Measurements from ENCODE around the gene ARHGEF9.
A peak's percentile ranks its signal among the peaks of the same experiment; 100 is the strongest.

ARHGEF9 gene

DNA sequence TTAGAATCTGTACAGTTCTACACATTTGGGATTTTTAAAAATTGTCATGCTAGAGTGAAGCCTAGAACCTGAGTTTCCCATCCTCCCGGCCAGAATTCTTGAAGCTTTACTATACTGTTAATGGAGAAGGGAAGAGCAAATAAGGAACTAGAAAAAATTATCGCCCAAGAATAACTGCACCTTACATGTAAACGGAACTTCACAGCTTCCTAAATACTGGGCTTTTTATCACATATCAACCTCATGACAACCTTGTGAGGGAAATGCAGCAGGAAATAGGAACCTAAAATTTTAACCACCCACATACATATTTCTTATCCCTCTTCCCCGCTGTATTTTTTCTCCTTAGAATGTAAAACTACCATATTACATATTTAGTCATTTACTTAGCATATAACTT, 19.3 kb downstream of the ARHGEF9 start:
- H3K4me1 ChIP-seq (ENCODE audit: control insufficient read depth, low read depth, low read length) = no peaks in the 10 kb centered on the region
- H3K27ac ChIP-seq (ENCODE audit: low read length) = no peak overlapping the region
- no peak overlapping the region for H3K9ac ChIP-seq (ENCODE audit: low read length)
- H3K4me3 ChIP-seq (ENCODE audit: low read length) = no peak overlapping the region
- H3K9me3 ChIP-seq (ENCODE audit: control insufficient read depth, low read depth, low read length) = peaks cover 22% of the 10 kb centered on the region
- no peaks in the 10 kb centered on the region for H3K36me3 ChIP-seq (ENCODE audit: control insufficient read depth, low read depth, low read length)
- H3K27me3 ChIP-seq (ENCODE audit: control insufficient read depth, insufficient read depth, low read length) = no peaks in the 10 kb centered on the region

DNA sequence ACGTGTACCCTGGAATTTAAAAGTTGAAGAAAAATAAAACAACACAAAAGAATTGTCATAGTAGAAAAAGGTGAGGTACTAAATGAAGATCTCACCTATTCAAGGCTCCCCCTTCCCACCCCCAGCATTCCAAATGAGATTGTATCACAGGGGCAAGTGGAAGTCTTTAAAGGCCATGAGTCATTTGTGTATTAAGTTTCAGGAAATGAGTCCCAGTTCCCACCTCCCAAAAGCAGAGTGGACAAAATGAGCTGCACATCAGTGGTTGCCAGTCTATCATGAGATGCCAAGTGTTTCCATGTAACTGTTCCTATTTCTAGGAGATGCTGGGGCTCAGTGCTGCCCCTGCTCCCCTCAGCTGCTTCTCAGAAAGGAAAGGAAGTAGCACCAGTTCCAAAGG, 20.1 kb downstream of the ARHGEF9 start:
- no peaks in the 10 kb centered on the region for H3K36me3 ChIP-seq (ENCODE audit: control insufficient read depth, low read depth, low read length)
- no peaks in the 10 kb centered on the region for H3K27me3 ChIP-seq (ENCODE audit: control insufficient read depth, insufficient read depth, low read length)
- H3K27ac ChIP-seq (ENCODE audit: low read length) = no peak overlapping the region
- no peak overlapping the region for H3K9ac ChIP-seq (ENCODE audit: low read length)
- H3K9me3 ChIP-seq (ENCODE audit: control insufficient read depth, low read depth, low read length) = peaks cover 27% of the 10 kb centered on the region
- H3K4me3 ChIP-seq (ENCODE audit: low read length) = no peak overlapping the region
- H3K4me1 ChIP-seq (ENCODE audit: control insufficient read depth, low read depth, low read length) = no peaks in the 10 kb centered on the region

DNA sequence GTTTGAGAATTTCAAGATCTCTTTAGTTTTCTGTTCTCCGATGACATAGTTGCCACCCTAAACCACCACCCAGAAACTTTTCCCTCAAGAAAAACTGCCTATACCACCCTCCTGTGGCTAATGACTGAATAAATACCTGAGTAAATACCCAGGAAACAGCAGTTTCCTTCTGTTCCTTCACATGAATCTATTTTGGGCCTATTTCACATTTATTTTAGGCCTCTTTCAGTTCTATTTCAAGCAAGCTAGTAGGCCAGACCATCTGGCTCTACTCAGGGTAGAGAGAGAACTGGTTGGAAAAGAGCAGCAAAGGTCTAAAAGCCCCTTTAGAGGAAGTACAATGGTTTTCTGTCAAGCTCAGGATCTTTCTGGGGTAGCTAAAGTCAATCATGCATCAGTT, 23.4 kb downstream of the ARHGEF9 start:
- Histone ChIP-seq H3K36me3 (ENCODE audit: control insufficient read depth, low read depth, low read length) (no peaks in the 10 kb centered on the region), H3K27me3 (ENCODE audit: control insufficient read depth, insufficient read depth, low read length) (no peaks in the 10 kb centered on the region), H3K27ac (ENCODE audit: low read length) (no peak overlapping the region), H3K4me3 (ENCODE audit: low read length) (no peak overlapping the region), H3K4me1 (ENCODE audit: control insufficient read depth, low read depth, low read length) (no peaks in the 10 kb centered on the region), H3K9ac (ENCODE audit: low read length) (no peak overlapping the region), H3K9me3 (ENCODE audit: control insufficient read depth, low read depth, low read length) (peaks cover 17% of the 10 kb centered on the region)

DNA sequence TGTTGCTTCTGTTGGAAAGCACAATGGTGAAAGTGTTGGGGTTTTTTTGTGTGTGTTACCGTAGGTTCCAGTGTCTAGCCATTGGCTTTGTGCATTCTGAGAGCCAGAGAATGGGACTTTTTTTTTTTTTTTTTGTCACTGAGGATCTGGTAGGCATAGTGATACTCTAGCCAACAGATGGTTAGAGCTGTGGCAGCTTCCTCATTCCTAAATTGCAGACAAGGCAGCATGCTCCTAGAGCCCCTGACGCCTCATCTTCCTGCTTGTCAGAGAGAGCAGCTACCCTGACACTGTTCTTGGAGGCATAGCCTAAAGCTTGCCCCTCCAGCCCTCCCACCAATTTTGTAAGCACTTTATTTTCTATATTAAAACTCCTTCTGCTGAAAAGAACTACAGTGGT, 27.0 kb downstream of the ARHGEF9 start:
- H3K4me3 ChIP-seq (ENCODE audit: low read length) = no peak overlapping the region
- H3K9me3 ChIP-seq (ENCODE audit: control insufficient read depth, low read depth, low read length) = peaks cover 10% of the 10 kb centered on the region
- H3K9ac ChIP-seq (ENCODE audit: low read length) = no peak overlapping the region
- no peaks in the 10 kb centered on the region for H3K36me3 ChIP-seq (ENCODE audit: control insufficient read depth, low read depth, low read length)
- no peak overlapping the region for H3K27ac ChIP-seq (ENCODE audit: low read length)
- no peaks in the 10 kb centered on the region for H3K27me3 ChIP-seq (ENCODE audit: control insufficient read depth, insufficient read depth, low read length)
- peaks cover 7% of the 10 kb centered on the region for H3K4me1 ChIP-seq (ENCODE audit: control insufficient read depth, low read depth, low read length)

DNA sequence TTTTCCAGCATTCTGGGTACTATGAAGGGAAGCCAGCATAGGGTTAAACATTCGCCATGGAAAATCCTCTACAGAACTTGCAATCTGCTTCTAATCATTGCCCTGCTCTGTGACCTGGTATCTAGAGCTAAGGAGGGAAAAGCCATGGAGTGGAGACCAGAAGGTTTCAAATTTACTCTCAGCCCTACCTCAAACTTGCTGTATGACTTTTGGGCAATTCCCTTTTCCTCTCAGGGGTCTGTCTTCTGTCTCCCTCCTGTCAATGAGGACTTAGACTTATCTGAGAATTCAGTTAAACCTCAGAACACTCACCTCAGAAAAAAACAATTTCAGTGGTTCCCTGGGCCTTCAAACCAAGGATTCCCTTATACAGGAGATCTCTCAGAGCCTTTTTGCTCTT, 29.1 kb downstream of the ARHGEF9 start:
- Histone ChIP-seq H3K9me3 (ENCODE audit: control insufficient read depth, low read depth, low read length) (peaks cover 10% of the 10 kb centered on the region), H3K4me1 (ENCODE audit: control insufficient read depth, low read depth, low read length) (peaks cover 20% of the 10 kb centered on the region), H3K36me3 (ENCODE audit: control insufficient read depth, low read depth, low read length) (no peaks in the 10 kb centered on the region), H3K27ac (ENCODE audit: low read length) (no peak overlapping the region), H3K9ac (ENCODE audit: low read length) (no peak overlapping the region), H3K27me3 (ENCODE audit: control insufficient read depth, insufficient read depth, low read length) (no peaks in the 10 kb centered on the region), H3K4me3 (ENCODE audit: low read length) (peak overlapping the region; percentile 40)

DNA sequence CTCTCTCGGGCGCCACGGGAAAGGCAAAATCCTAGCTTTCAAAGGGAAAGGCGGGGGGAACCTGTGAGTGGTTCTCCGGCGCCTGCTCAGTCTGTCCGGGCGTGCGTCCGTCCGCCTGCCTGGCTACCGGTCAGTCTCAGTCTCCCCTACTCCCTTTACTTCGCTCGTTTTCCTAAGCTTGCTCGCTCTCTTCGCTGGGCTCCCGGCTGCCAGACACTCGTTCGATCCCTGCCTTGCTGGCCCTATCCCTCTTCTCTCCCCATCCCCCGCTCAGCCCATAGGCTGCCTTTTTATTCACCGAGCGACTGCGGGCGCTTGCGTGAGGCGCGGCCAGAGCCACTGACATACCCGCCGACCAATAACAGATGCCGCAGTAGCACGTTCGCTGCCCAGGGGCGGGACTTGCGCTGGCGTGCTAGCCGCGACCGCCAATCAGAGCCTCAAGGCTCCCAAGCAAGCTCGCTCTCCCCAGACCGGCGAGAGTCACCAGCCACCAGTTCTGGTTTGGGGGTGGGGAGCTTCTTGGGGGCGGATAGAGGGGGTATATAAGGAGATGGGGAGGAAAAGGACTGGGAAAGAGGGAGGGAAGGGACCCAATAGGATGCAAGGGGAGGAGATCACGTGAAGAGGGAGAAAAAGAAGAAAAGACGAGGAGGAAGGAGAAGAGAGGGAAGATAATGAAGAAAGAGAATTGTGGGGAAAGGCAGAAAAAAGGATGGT, 30.0 kb downstream of the ARHGEF9 start:
- Histone ChIP-seq H3K4me1 (ENCODE audit: control insufficient read depth, low read depth, low read length) (peaks cover 20% of the 10 kb centered on the region), H3K9me3 (ENCODE audit: control insufficient read depth, low read depth, low read length) (peaks cover 4% of the 10 kb centered on the region), H3K36me3 (ENCODE audit: control insufficient read depth, low read depth, low read length) (no peaks in the 10 kb centered on the region), H3K27me3 (ENCODE audit: control insufficient read depth, insufficient read depth, low read length) (no peaks in the 10 kb centered on the region), H3K4me3 (ENCODE audit: low read length) (peak overlapping the region; percentile 73), H3K27ac (ENCODE audit: low read length) (peak overlapping the region; percentile 25), H3K9ac (ENCODE audit: low read length) (peak overlapping the region; percentile 54)

DNA sequence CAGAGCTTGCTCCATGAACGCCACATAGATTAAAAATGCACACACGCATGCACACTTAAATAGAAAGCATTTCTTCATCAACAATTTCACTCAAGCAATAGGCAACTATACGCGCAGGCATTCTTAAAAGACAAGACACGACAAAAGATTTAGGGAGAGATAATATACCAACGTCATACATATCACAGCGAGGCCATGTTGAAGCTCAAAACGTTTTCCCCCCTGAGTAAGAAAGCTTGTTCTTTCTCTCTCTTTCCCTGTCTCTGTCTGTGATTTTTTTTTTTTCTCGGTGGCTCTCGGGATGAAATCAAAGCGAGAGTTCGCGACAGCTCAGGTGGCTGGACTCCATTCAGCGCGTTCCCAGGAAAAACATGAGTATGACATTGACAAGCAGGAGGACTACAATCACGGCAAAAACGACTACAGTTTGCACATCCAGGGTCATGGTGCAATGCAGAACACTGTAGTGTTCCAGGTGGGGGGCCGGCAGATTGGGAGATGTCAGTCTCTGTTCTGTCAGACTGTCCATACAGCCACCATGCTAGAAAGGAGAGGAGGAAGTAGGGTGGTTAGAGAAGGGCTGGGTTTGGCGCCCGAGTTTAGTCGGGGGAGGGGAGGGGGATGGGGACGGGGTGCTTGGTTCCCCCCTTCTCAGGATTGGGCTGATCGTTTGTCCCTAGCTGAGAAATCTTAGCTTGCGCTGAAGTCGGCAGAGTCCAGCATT, 30.7 kb downstream of the ARHGEF9 start:
- Histone ChIP-seq H3K4me3 (ENCODE audit: low read length) (peak overlapping the region; percentile 73), H3K27me3 (ENCODE audit: control insufficient read depth, insufficient read depth, low read length) (no peaks in the 10 kb centered on the region), H3K36me3 (ENCODE audit: control insufficient read depth, low read depth, low read length) (no peaks in the 10 kb centered on the region), H3K4me1 (ENCODE audit: control insufficient read depth, low read depth, low read length) (peaks cover 20% of the 10 kb centered on the region), H3K9ac (ENCODE audit: low read length) (peak overlapping the region; percentile 54), H3K9me3 (ENCODE audit: control insufficient read depth, low read depth, low read length) (no peaks in the 10 kb centered on the region), H3K27ac (ENCODE audit: low read length) (peak overlapping the region; percentile 25)

DNA sequence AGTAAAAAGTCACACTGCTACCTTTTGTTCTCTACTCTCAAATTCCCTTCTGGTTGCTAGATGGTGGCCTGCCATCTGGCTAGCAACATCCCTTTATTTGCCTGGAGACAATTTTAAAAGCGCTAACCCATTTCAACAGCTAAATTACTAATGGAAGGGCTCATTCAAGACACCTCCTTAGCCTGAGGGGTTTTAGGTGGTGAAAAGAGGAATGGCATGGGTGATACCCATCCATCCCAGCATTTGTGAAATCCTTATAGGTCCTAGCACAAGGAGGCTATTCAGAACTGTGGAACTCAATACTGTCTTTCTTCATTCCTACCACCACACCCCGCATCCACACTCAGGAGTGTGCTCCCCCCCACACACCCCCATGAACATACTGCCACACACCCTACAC, 33.5 kb downstream of the ARHGEF9 start:
- Histone ChIP-seq H3K4me3 (ENCODE audit: low read length) (no peak overlapping the region), H3K27me3 (ENCODE audit: control insufficient read depth, insufficient read depth, low read length) (no peaks in the 10 kb centered on the region), H3K36me3 (ENCODE audit: control insufficient read depth, low read depth, low read length) (no peaks in the 10 kb centered on the region), H3K27ac (ENCODE audit: low read length) (no peak overlapping the region), H3K9me3 (ENCODE audit: control insufficient read depth, low read depth, low read length) (peaks cover 10% of the 10 kb centered on the region), H3K4me1 (ENCODE audit: control insufficient read depth, low read depth, low read length) (peaks cover 20% of the 10 kb centered on the region), H3K9ac (ENCODE audit: low read length) (no peak overlapping the region)

DNA sequence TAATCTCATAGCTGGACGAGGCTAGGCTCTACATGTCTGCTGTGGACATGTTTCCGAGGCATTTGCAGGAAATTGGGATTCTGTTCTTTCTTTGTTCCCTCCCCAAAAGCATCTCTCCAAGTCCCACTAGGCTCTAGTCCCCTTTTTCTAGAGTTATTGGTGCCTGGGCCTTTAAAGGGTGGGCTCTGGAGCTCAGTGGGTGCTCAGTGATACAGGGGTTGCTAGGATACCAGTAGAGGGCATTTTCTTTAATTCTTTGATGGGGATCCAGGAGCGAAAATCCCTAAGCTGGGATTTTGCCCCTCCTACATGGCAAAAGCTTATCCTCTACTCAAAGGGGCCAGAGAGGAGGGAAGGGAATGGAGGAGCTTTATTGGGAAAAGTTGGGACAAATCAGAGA, 34.2 kb downstream of the ARHGEF9 start:
- Histone ChIP-seq H3K36me3 (ENCODE audit: control insufficient read depth, low read depth, low read length) (no peaks in the 10 kb centered on the region), H3K27ac (ENCODE audit: low read length) (no peak overlapping the region), H3K4me1 (ENCODE audit: control insufficient read depth, low read depth, low read length) (peaks cover 17% of the 10 kb centered on the region), H3K9me3 (ENCODE audit: control insufficient read depth, low read depth, low read length) (peaks cover 12% of the 10 kb centered on the region), H3K9ac (ENCODE audit: low read length) (no peak overlapping the region), H3K27me3 (ENCODE audit: control insufficient read depth, insufficient read depth, low read length) (no peaks in the 10 kb centered on the region), H3K4me3 (ENCODE audit: low read length) (no peak overlapping the region)

DNA sequence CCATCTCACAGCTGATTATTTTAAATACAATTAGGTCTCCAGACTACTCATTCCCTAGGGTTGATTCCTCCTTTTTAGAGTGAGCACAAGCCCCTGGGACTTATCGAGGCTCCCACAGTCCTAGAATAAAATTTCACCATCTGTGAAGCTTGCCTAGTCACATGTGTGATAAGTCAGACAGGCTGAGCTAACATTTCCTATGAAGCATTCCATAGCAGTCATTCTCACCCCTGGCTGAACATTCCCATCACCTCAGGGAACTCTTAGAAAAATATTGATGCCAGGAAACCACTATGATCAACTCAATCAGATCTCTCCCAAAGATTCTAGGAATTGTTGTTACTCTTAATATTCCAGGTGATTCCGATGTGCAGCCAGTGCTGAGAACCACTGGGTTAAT, 37.7 kb downstream of the ARHGEF9 start:
- Histone ChIP-seq H3K9ac (ENCODE audit: low read length) (no peak overlapping the region), H3K36me3 (ENCODE audit: control insufficient read depth, low read depth, low read length) (no peaks in the 10 kb centered on the region), H3K4me3 (ENCODE audit: low read length) (no peak overlapping the region), H3K9me3 (ENCODE audit: control insufficient read depth, low read depth, low read length) (peaks cover 17% of the 10 kb centered on the region), H3K4me1 (ENCODE audit: control insufficient read depth, low read depth, low read length) (peaks cover 12% of the 10 kb centered on the region), H3K27ac (ENCODE audit: low read length) (no peak overlapping the region), H3K27me3 (ENCODE audit: control insufficient read depth, insufficient read depth, low read length) (no peaks in the 10 kb centered on the region)

DNA sequence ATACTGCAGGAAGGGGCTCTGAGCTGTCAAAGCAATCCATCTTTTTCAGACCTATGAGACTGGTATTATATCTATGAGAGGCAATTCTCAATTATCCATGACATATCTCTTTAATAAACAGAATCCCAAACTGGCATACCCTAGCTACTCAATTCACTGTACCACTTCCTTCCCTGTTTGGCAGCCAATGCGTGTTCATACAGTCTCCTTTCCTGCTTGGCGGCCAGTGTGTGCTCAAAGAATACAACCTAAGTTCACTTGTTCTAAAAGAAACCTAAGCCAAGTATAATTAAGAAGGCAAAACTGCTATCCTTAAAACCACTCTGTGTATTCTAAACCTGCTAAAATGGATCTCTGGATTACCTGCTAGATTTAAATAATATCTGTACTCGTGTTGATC, 38.3 kb downstream of the ARHGEF9 start:
- peaks cover 17% of the 10 kb centered on the region for H3K9me3 ChIP-seq (ENCODE audit: control insufficient read depth, low read depth, low read length)
- H3K27ac ChIP-seq (ENCODE audit: low read length) = no peak overlapping the region
- peaks cover 8% of the 10 kb centered on the region for H3K4me1 ChIP-seq (ENCODE audit: control insufficient read depth, low read depth, low read length)
- no peak overlapping the region for H3K9ac ChIP-seq (ENCODE audit: low read length)
- no peak overlapping the region for H3K4me3 ChIP-seq (ENCODE audit: low read length)
- H3K27me3 ChIP-seq (ENCODE audit: control insufficient read depth, insufficient read depth, low read length) = no peaks in the 10 kb centered on the region
- no peaks in the 10 kb centered on the region for H3K36me3 ChIP-seq (ENCODE audit: control insufficient read depth, low read depth, low read length)

DNA sequence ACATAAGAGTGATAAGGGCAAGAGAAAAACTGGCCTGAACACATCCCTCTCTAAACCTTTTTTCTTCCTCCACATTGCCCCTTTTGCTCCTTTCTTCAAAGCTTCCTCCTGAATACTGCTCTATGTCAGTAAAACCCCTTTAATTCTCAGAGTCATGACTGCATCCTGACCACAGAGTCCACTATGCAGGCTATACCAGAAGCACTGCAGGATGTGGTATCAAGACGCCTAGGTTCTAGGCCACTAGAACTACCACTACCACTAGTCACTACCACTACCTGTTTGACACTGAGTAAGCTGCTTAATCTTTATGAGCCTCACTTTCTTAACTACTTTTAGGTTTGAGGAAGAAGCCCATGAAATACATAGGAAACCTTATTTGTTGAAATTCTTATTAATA, 38.7 kb downstream of the ARHGEF9 start:
- H3K27me3 ChIP-seq (ENCODE audit: control insufficient read depth, insufficient read depth, low read length) = no peaks in the 10 kb centered on the region
- H3K4me1 ChIP-seq (ENCODE audit: control insufficient read depth, low read depth, low read length) = peaks cover 3% of the 10 kb centered on the region
- no peaks in the 10 kb centered on the region for H3K36me3 ChIP-seq (ENCODE audit: control insufficient read depth, low read depth, low read length)
- H3K9ac ChIP-seq (ENCODE audit: low read length) = no peak overlapping the region
- no peak overlapping the region for H3K4me3 ChIP-seq (ENCODE audit: low read length)
- H3K27ac ChIP-seq (ENCODE audit: low read length) = no peak overlapping the region
- peaks cover 17% of the 10 kb centered on the region for H3K9me3 ChIP-seq (ENCODE audit: control insufficient read depth, low read depth, low read length)

All from iPS-18a (cell line).